ENCODE measurements around the gene PRRX2. TPM values are rescaled to one million over a fixed set of nuclear protein-coding genes. Genes with fewer than 3 reads are reported as not detected.

PRRX2 gene
- total RNA-seq = 10 to 100 TPM; 14.6 to 19.1 TPM
- 15.3 TPM for polyA plus RNA-seq (ENCODE audit: insufficient read depth, low read depth, low replicate concordance)
- long read RNA-seq, donor 1, partial matches to known transcripts = 0 of 3 reads
- long read RNA-seq, donor 1, other reads (novel, unspliced or antisense) = 0 of 3 reads
- long read RNA-seq, donor 2, partial matches to known transcripts = 0 of 1 reads
- long read RNA-seq, donor 2, other reads (novel, unspliced or antisense) = 0 of 1 reads

DNA sequence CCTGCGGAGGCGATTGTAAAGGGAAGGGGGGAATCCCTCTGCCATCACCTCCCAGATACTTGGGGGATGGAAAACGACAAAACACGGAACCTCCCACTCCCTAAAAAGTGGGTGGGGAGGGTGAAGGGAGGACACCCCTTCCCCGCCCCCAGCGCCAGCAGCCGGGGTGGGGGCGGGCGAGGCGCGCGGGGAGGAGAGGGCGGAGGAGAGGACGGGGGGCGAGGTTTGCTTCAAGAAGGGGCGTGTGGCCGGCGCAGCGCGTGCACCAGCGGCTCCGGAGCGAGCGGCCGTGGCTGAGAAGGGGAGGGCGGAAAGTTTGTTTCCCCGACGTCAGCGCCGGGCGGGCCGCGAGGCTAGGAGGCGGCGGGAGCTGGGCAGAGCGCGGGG, at the start of gene PRRX2:
Gene PRRX2 (plus strand): TSS at position 259 of the 387 bp plus-strand sequence. CDS start 221 bp downstream, outside the sequence.
- Histone ChIP-seq H3K27me3 (no peaks in the 10 kb centered on the region), H3K4me1 (no peaks in the 10 kb centered on the region), H3K27ac (peak within 1 kb of the TSS in 1 of 2 donors; percentile 19), H3K4me3 (peak within 1 kb of the TSS; percentile 43 to 53), H3K36me3 (ENCODE audit: low read depth, missing control alignments) (no peaks in the 10 kb centered on the region), H3K9me3 (no peaks in the 10 kb centered on the region)
- TF ChIP-seq POLR2A (IDR thresholded peaks at IDR 0.05) = no peak
- TF ChIP-seq, protein P1, sequence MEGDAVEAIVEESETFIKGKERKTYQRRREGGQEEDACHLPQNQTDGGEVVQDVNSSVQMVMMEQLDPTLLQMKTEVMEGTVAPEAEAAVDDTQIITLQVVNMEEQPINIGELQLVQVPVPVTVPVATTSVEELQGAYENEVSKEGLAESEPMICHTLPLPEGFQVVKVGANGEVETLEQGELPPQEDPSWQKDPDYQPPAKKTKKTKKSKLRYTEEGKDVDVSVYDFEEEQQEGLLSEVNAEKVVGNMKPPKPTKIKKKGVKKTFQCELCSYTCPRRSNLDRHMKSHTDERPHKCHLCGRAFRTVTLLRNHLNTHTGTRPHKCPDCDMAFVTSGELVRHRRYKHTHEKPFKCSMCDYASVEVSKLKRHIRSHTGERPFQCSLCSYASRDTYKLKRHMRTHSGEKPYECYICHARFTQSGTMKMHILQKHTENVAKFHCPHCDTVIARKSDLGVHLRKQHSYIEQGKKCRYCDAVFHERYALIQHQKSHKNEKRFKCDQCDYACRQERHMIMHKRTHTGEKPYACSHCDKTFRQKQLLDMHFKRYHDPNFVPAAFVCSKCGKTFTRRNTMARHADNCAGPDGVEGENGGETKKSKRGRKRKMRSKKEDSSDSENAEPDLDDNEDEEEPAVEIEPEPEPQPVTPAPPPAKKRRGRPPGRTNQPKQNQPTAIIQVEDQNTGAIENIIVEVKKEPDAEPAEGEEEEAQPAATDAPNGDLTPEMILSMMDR (IDR thresholded peaks at IDR 0.05) = no peak
- WGBS, 2 donors = 1 to 4% methylated on average over 17 to 30 of the region's 37 CpGs
- peak; percentile 35 for DNase-seq
- intact Hi-C loops (cut with DNase I; ENCODE audit: low total_unique reads) = no loop called here

GRCh38 chr9:129617167-129617566, 48.3 kb upstream of the PRRX2 start:
- TF ChIP-seq, protein P1 (IDR thresholded peaks at IDR 0.05) = no peak
- no peak for TF ChIP-seq POLR2A (IDR thresholded peaks at IDR 0.05)
- H3K36me3 ChIP-seq (ENCODE audit: low read depth, missing control alignments) = no peaks in the 10 kb centered on the region
- no peaks in the 10 kb centered on the region for H3K27me3 ChIP-seq
- no peaks in the 10 kb centered on the region for H3K9me3 ChIP-seq
- intact Hi-C loops (cut with DNase I; ENCODE audit: low total_unique reads) = no loop called here
- no peak overlapping the region for H3K4me3 ChIP-seq
- H3K4me1 ChIP-seq = peaks cover 8% of the 10 kb centered on the region
- no peak overlapping the region for H3K27ac ChIP-seq
- WGBS, 2 donors = 19% methylated on average over 1 of the region's 1 CpG; no CpG with 5 or more reads in 1 of the 2 donors
- DNase-seq = no peak

DNA sequence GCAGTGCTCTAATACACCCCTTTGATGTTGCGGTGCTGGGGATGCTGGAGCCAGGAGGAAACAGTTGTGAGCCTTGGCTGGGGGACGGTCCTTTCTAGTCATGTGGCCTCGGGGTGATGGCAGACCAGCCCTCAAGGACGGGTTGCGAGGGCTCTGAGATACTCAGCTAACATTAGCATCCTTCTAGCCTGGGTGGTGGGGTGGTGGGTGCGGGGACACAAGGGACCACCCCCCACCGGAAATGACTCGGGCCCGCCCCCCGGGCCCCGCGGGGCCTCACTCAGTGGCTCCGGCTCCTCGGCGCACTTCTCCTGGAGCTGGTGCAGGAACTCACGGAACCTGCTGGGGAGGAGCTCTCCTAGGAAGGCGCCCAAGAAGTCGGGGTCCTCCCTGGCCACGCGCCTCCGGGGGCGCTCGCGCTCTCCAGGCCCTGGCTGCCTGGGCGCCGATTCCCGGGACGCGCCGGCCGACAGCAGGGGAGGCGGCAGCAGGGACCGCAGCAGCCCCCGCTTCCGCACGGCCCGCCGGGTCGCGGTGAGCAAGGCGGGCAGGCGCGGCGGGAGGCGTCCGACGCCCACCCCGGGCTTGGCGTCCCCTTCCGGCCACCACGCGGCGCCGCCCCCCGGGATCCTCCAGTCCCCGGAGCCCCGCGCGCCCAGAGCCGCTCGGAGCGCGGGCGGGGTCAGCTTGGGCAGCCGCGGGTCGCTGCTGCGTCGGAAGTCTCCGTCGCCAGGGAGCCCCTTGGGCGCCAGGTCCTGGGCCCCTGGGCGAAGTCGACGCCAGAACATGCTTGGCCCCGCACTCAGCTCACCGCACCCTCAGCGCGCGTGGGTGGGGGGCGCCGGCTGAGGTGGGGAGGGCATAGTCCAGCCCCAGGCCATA, 45.4 kb upstream of the PRRX2 start:
- 0% methylated on average over 33 of the region's 82 CpGs; no CpG with 5 or more reads in 1 of the 2 donors for WGBS, 2 donors
- Histone ChIP-seq H3K36me3 (ENCODE audit: low read depth, missing control alignments) (no peaks in the 10 kb centered on the region), H3K4me3 (peak overlapping the region; percentile 53 to 61), H3K4me1 (peaks cover 8% of the 10 kb centered on the region), H3K9me3 (no peaks in the 10 kb centered on the region), H3K27ac (no peak overlapping the region), H3K27me3 (no peaks in the 10 kb centered on the region)
- intact Hi-C loops (cut with DNase I; ENCODE audit: low total_unique reads) = no loop called here
- DNase-seq = no peak
- TF ChIP-seq POLR2A (IDR thresholded peaks at IDR 0.05) = no peak

DNA sequence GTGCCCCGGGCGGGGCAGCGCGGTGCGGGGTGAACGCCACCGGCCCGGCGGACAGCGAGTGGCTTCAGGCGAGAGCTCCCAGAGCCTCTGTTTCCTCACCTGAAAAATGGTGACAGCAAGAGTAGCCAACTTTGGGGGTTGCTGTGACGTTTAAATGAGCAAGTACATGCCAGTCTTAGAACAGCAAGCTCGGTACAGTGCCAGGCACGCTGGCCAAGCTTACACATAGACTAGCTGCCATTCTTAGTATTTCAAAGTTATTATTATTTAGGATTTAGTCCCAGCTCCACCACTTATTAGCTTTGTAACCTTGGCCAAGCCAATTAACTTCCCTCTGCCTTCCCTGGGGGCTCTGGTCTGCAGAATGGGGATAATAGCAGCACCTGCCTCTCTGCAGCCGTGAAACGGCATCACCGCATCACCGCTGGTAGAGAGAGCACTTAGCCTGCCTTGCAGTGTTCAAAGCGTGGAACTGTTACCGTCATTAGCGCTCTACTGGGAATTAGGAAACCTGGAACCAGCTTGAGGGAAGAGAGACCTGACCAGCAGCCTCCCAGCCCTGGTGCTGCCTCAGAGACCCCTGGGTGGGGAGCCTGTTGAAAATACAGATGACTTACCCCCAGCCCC, 44.7 kb upstream of the PRRX2 start, which contains the start of gene C9orf50:
Gene C9orf50 (minus strand): TSS at position 433 of the 627 bp plus-strand sequence. CDS start 527 bp downstream, outside the sequence.
- Histone ChIP-seq H3K27me3 (no peaks in the 10 kb centered on the region), H3K27ac (no peak within 1 kb of the TSS), H3K9me3 (no peaks in the 10 kb centered on the region), H3K36me3 (ENCODE audit: low read depth, missing control alignments) (no peaks in the 10 kb centered on the region), H3K4me1 (peaks cover 8% of the 10 kb centered on the region), H3K4me3 (peak within 1 kb of the TSS; percentile 53 to 61)
- 20 to 23% methylated on average over 5 to 21 of the region's 21 CpGs for WGBS, 2 donors
- TF ChIP-seq, protein P1 (IDR thresholded peaks at IDR 0.05) = no peak
- TF ChIP-seq POLR2A (IDR thresholded peaks at IDR 0.05) = no peak
- intact Hi-C loops (cut with DNase I; ENCODE audit: low total_unique reads) = no loop called here
- no peak for DNase-seq

DNA sequence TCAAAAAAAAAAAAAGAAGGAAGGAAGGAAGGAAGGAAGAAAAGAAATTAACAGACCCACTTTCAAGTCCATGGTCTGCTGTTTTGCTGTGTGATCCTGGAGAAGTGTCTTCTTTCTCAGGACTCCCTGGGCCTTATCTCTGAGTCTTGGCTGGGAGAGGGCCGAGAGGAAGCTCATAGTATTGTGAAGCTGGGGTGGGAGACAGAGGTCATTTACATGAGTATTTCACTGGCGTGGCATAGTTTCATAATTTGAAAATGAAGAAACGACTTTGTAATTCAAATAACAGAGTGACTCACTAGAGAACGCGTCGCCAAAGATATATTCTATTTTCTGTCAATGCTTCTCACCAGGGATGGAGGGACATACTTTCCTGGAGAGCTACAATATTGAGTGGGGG, 42.1 kb upstream of the PRRX2 start:
- 72 to 76% methylated on average over 6 of the region's 6 CpGs for WGBS, 2 donors
- TF ChIP-seq POLR2A (IDR thresholded peaks at IDR 0.05) = no peak
- TF ChIP-seq, protein P1 (IDR thresholded peaks at IDR 0.05) = no peak
- Histone ChIP-seq H3K27ac (no peak overlapping the region), H3K27me3 (no peaks in the 10 kb centered on the region), H3K4me1 (peaks cover 17% of the 10 kb centered on the region), H3K9me3 (no peaks in the 10 kb centered on the region), H3K36me3 (ENCODE audit: low read depth, missing control alignments) (no peaks in the 10 kb centered on the region), H3K4me3 (no peak overlapping the region)
- intact Hi-C loops (cut with DNase I; ENCODE audit: low total_unique reads) = no loop called here
- DNase-seq = no peak
